ENCODE results near the gene ILK. TPM values are rescaled to one million over a fixed set of nuclear protein-coding genes. Genes with fewer than 3 reads are reported as not detected.

Gene ILK
- total RNA-seq, 1 experiment from 2014 or later = 92.3 TPM

DNA sequence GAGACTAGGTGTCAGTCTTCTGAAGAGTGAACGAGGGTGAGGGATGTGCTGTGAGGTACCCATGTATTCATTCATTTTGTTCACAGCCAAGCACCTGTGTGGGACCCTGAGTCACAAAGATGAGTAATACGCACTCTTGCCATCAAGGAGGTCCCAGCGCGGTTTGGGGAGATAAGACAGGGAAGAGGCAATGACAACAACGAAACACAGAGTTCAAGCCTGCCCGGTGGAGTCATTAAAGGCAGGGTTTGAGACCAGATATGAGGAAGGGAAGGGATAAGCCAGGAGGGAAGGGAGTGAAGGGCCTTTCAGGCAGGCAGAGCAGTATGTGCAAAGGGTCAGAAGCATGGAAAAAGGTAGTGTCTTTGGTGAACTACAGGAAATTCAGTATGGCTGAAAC is 47.4 kb downstream of the ILK start:
- Mint-ChIP-seq H3K4me3 (ENCODE audit: unreplicated experiment) (no peak overlapping the region), H3K9me3 (ENCODE audit: unreplicated experiment) (no peaks in the 10 kb centered on the region), H3K27me3 (ENCODE audit: insufficient read depth, unreplicated experiment) (peaks cover 6% of the 10 kb centered on the region), H3K36me3 (ENCODE audit: insufficient read depth, unreplicated experiment) (no peaks in the 10 kb centered on the region), H3K27ac (ENCODE audit: low read depth, unreplicated experiment) (no peak overlapping the region), H3K4me1 (ENCODE audit: insufficient read depth, unreplicated experiment) (no peaks in the 10 kb centered on the region)
- BruUV-seq (replicated peaks) = no TSS peak
- intact Hi-C loops (cut with micrococcal nuclease) = no loop called here
- ChIA-PET POLR2A (no interaction called here), CTCF (no interaction called here)
- TF ChIP-seq, protein P1, sequence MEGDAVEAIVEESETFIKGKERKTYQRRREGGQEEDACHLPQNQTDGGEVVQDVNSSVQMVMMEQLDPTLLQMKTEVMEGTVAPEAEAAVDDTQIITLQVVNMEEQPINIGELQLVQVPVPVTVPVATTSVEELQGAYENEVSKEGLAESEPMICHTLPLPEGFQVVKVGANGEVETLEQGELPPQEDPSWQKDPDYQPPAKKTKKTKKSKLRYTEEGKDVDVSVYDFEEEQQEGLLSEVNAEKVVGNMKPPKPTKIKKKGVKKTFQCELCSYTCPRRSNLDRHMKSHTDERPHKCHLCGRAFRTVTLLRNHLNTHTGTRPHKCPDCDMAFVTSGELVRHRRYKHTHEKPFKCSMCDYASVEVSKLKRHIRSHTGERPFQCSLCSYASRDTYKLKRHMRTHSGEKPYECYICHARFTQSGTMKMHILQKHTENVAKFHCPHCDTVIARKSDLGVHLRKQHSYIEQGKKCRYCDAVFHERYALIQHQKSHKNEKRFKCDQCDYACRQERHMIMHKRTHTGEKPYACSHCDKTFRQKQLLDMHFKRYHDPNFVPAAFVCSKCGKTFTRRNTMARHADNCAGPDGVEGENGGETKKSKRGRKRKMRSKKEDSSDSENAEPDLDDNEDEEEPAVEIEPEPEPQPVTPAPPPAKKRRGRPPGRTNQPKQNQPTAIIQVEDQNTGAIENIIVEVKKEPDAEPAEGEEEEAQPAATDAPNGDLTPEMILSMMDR (IDR thresholded peaks at IDR 0.05; ENCODE audit: unreplicated experiment) = no peak
- DNase-seq (ENCODE audit: unreplicated experiment) = no peak

DNA sequence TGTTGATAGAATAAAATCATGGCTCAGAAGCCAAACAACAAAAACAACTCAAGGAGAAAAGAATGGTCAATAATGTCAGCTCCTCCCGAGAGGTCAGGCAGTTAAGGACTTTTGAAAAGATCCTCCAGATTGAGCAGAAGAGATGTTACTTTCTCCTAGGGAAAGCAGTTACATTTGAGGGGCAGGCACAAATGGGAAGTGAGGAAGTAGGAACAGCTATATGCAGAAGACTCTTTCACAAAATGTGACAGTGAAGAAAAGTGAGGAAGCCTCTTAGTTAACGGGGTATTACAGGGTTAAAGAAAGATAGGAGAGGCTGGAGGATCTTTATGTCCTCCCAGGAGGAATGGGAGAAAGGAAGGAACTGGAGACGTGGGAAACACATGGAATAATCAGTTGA is 48.6 kb downstream of the ILK start:
- POLR2A ChIA-PET = no interaction called here

DNA sequence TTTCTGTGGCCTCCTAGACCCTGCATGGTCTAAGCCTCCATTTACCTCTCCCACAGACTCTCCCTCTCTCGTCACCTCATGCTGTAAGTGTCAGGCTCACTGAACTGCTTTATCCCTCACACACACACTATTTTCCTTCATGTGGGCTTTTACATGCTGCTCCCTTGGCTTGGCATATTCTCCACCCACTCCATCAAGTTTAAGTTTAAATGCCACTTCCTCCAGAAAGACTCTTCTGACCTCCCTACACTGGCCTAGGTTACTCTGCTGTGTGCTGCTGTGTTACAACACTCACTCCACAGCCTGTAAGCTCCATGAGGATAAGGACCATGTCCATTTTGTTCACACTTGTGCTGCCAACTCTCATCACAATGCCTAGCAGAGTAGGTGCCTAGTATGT is 49.5 kb downstream of the ILK start:
- ChIA-PET POLR2A (no interaction called here), CTCF (interaction anchor here (0.8 kb wide), 1 partner anchor 818 kb away, joined by 3 read pairs; no protein-coding TSS in a partner anchor)
- no peaks in the 10 kb centered on the region for H3K9me3 Mint-ChIP-seq (ENCODE audit: unreplicated experiment)
- H3K4me1 Mint-ChIP-seq (ENCODE audit: insufficient read depth, unreplicated experiment) = no peaks in the 10 kb centered on the region
- no peak overlapping the region for H3K27ac Mint-ChIP-seq (ENCODE audit: low read depth, unreplicated experiment)
- DNase-seq (ENCODE audit: unreplicated experiment) = no peak
- H3K36me3 Mint-ChIP-seq (ENCODE audit: insufficient read depth, unreplicated experiment) = no peaks in the 10 kb centered on the region
- no peak overlapping the region for H3K4me3 Mint-ChIP-seq (ENCODE audit: unreplicated experiment)
- TF ChIP-seq, protein P1 (IDR thresholded peaks at IDR 0.05; ENCODE audit: unreplicated experiment) = no peak
- H3K27me3 Mint-ChIP-seq (ENCODE audit: insufficient read depth, unreplicated experiment) = peaks cover 19% of the 10 kb centered on the region
- BruUV-seq (replicated peaks) = no TSS peak
- intact Hi-C loops (cut with micrococcal nuclease) = no loop called here

More for the DNA sequence above, 48.6 kb downstream of the ILK start:
- Mint-ChIP-seq H3K9me3 (ENCODE audit: unreplicated experiment) (no peaks in the 10 kb centered on the region), H3K36me3 (ENCODE audit: insufficient read depth, unreplicated experiment) (no peaks in the 10 kb centered on the region), H3K4me1 (ENCODE audit: insufficient read depth, unreplicated experiment) (no peaks in the 10 kb centered on the region), H3K27ac (ENCODE audit: low read depth, unreplicated experiment) (no peak overlapping the region), H3K4me3 (ENCODE audit: unreplicated experiment) (no peak overlapping the region), H3K27me3 (ENCODE audit: insufficient read depth, unreplicated experiment) (peaks cover 18% of the 10 kb centered on the region)
- CTCF ChIA-PET = interaction anchor here (0.6 to 1.3 kb wide), 3 partner anchors 31 to 136 kb away, joined by 3 read pairs; partner anchors contain the start of gene MRPL17
- TF ChIP-seq, protein P1 (IDR thresholded peaks at IDR 0.05; ENCODE audit: unreplicated experiment) = no peak
- no peak for DNase-seq (ENCODE audit: unreplicated experiment)
- intact Hi-C loops (cut with micrococcal nuclease) = no loop called here
- BruUV-seq (replicated peaks) = no TSS peak

DNA sequence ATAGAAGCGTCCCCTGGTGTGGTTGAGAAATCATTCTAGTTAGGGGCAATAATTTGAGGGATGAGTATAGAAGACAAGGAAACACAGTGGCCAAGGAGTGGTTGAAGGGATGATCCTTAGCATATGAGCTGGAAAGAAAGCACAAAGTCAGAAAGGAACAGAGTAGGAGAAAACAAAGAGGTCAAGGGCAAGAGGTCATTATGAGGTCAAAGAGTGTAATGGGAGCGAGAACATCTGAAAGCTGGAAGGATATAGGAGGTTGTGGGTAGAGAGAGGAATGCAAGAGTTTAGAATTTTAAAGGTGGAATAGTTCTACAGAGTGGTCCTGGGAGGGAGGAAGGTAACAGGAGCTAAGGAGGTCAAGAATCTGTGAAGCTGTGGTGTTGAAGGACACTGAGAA is 50.1 kb downstream of the ILK start:
- Mint-ChIP-seq H3K27ac (ENCODE audit: low read depth, unreplicated experiment) (no peak overlapping the region), H3K4me3 (ENCODE audit: unreplicated experiment) (no peak overlapping the region), H3K27me3 (ENCODE audit: insufficient read depth, unreplicated experiment) (peaks cover 19% of the 10 kb centered on the region), H3K9me3 (ENCODE audit: unreplicated experiment) (no peaks in the 10 kb centered on the region), H3K4me1 (ENCODE audit: insufficient read depth, unreplicated experiment) (no peaks in the 10 kb centered on the region), H3K36me3 (ENCODE audit: insufficient read depth, unreplicated experiment) (no peaks in the 10 kb centered on the region)
- ChIA-PET POLR2A (no interaction called here), CTCF (interaction anchor here (0.6 to 0.8 kb wide), 2 partner anchors 290 to 818 kb away, joined by 3 read pairs; no protein-coding TSS in a partner anchor)
- DNase-seq (ENCODE audit: unreplicated experiment) = no peak
- intact Hi-C loops (cut with micrococcal nuclease) = no loop called here
- BruUV-seq (replicated peaks) = no TSS peak
- TF ChIP-seq, protein P1 (IDR thresholded peaks at IDR 0.05; ENCODE audit: unreplicated experiment) = no peak
